Vagina (tissue), 2 donors: ENCODE data around the gene TMEM134. TPM values are rescaled to one million over a fixed set of nuclear protein-coding genes. Genes with fewer than 3 reads are reported as not detected.
"Not testable (repeated sequence)": the region's sequence is repeated elsewhere in the genome, so short reads cannot be mapped to it uniquely, and the experiment has no call there.

Source experiments
- DNase-seq, 2 donors: peaks; one replicate each; pipeline ENCODE4 v3.0.0-alpha.2; 2017; ENCODE audit errors: extremely low spot score in 2 of 2
- H3K27ac ChIP-seq: fragments of 200-600 bp; sonication (generic); one replicate; pipeline ENCODE4 v1.5.1; 2019
- H3K27me3 ChIP-seq: fragments of 200-600 bp; sonication (generic); one replicate; pipeline ENCODE4 v1.5.1; 2019
- H3K36me3 ChIP-seq, 2 donors: fragments of 200-600 bp; sonication (generic); one replicate each; pipeline ENCODE4 v1.5.1; 2017 to 2019
- H3K4me1 ChIP-seq: fragments of 200-600 bp; sonication (generic); one replicate; pipeline ENCODE4 v1.5.1; 2019
- H3K4me3 ChIP-seq, 2 donors: fragments of 200-600 bp; sonication (generic); 1 replicate in 1 of 2; 2 replicates in 1 of 2; pipeline ENCODE4 v1.5.1; 2016 to 2019
- H3K9me3 ChIP-seq: fragments of 200-600 bp; sonication (generic); one replicate; pipeline ENCODE4 v1.5.1; 2019
- CTCF ChIP-seq, 3 experiments: fragments of 450-650 bp in 2 of 3; fragments of 200-600 bp in 1 of 3; sonication (generic) in 1 of 3; IDR thresholded peaks; one replicate each; pipeline ENCODE4 v1.5.1; 2017 to 2019; ENCODE audit warnings: antibody characterized with exemption in 3 of 3, mild to moderate bottlenecking in 2 of 3, moderate library complexity in 2 of 3
- POLR2A ChIP-seq, 2 donors: fragments of 450-650 bp; IDR thresholded peaks; one replicate each; pipeline ENCODE4 v1.6.1; 2017; ENCODE audit warnings: antibody characterized with exemption in 2 of 2, mild to moderate bottlenecking in 2 of 2, moderate library complexity in 2 of 2
- POLR2AphosphoS5 ChIP-seq, 2 donors: sonication (generic); formaldehyde crosslinking; IDR thresholded peaks; one replicate each; pipeline ENCODE4 v1.9.0; 2017; ENCODE audit warnings: antibody characterized with exemption in 2 of 2, mild to moderate bottlenecking in 2 of 2, low read depth in 1 of 2; ENCODE audit not compliant: insufficient read depth in 1 of 2
- intact Hi-C: fragments of 100-400 bp; cut with DNase I; formaldehyde crosslinking; loops from one replicate; pipeline ENCODE4 v1.15.1; 2023
- total RNA-seq: library from RNA; depleted of rRNA; stranded (reverse); fragments of >200 nt; gene quantifications from one replicate; pipeline ENCODE4 v1.2.3, GENCODE V29; 2016

The TMEM134 gene
- total RNA-seq: 88.6 TPM

GRCh38 chr11:67468759-67469507, at the start of gene TMEM134:
TMEM134 (minus strand) TSS chr11:67469251; CDS start chr11:67469192, 59 bp downstream.
- Histone ChIP-seq H3K9me3 (no peaks in the 10 kb centered on the region), H3K36me3 (no peaks in the 10 kb centered on the region), H3K27me3 (no peaks in the 10 kb centered on the region), H3K4me3 (peak within 1 kb of the TSS; percentile 67 to 87), H3K27ac (peak within 1 kb of the TSS; percentile 78), H3K4me1 (peaks cover 50% of the 10 kb centered on the region)
- no peak for DNase-seq
- peak in 1 of 3 experiments; percentile 34 for TF ChIP-seq CTCF (IDR thresholded peaks at IDR 0.05)
- peak; percentile 51 to 91 for TF ChIP-seq POLR2AphosphoS5 (IDR thresholded peaks at IDR 0.05; ENCODE audit: insufficient read depth in 1 of 2, low read depth in 1 of 2)
- peak in 1 of 2 donors; percentile 52 for TF ChIP-seq POLR2A (IDR thresholded peaks at IDR 0.05)
- intact Hi-C loops: loop anchor here (5.0 to 10.0 kb wide), 2 partner anchors 47 to 64 kb away; partner anchors contain the start of genes PPP1CA and TBC1D10C

- H3K27me3 ChIP-seq: no peaks in the 10 kb centered on the region
- H3K27ac ChIP-seq: no peak overlapping the region
- intact Hi-C loops: no loop called here
- H3K4me3 ChIP-seq: no peak overlapping the region
- no peaks in the 10 kb centered on the region for H3K36me3 ChIP-seq
- H3K4me1 ChIP-seq: no peaks in the 10 kb centered on the region
- no peaks in the 10 kb centered on the region for H3K9me3 ChIP-seq
- DNase-seq: no peak
- TF ChIP-seq POLR2A (IDR thresholded peaks at IDR 0.05): no peak
- TF ChIP-seq CTCF (IDR thresholded peaks at IDR 0.05): no peak
- no peak for TF ChIP-seq POLR2AphosphoS5 (IDR thresholded peaks at IDR 0.05; ENCODE audit: insufficient read depth in 1 of 2, low read depth in 1 of 2)
These were observed 48.9 kb upstream of the TMEM134 start for GRCh38 chr11:67517784-67518552.

GRCh38 chr11:67516806-67517205, 47.8 kb upstream of the TMEM134 start:
- intact Hi-C loops: no loop called here
- no peaks in the 10 kb centered on the region for H3K9me3 ChIP-seq
- no peaks in the 10 kb centered on the region for H3K36me3 ChIP-seq
- no peak overlapping the region for H3K4me3 ChIP-seq
- no peaks in the 10 kb centered on the region for H3K4me1 ChIP-seq
- TF ChIP-seq POLR2A (IDR thresholded peaks at IDR 0.05): no peak
- no peak for TF ChIP-seq CTCF (IDR thresholded peaks at IDR 0.05)
- no peak for TF ChIP-seq POLR2AphosphoS5 (IDR thresholded peaks at IDR 0.05; ENCODE audit: insufficient read depth in 1 of 2, low read depth in 1 of 2)
- DNase-seq: no peak
- no peaks in the 10 kb centered on the region for H3K27me3 ChIP-seq
- no peak overlapping the region for H3K27ac ChIP-seq

GRCh38 chr11:67514116-67514515, 45.1 kb upstream of the TMEM134 start:
- Histone ChIP-seq H3K27me3 (no peaks in the 10 kb centered on the region), H3K4me1 (no peaks in the 10 kb centered on the region), H3K9me3 (no peaks in the 10 kb centered on the region), H3K27ac (no peak overlapping the region), H3K36me3 (no peaks in the 10 kb centered on the region), H3K4me3 (no peak overlapping the region)
- intact Hi-C loops: no loop called here
- TF ChIP-seq CTCF (IDR thresholded peaks at IDR 0.05) (no peak), POLR2AphosphoS5 (IDR thresholded peaks at IDR 0.05; ENCODE audit: insufficient read depth in 1 of 2, low read depth in 1 of 2) (no peak), POLR2A (IDR thresholded peaks at IDR 0.05) (no peak)
- DNase-seq: no peak

- intact Hi-C loops, H3K27ac ChIP-seq, H3K4me3 ChIP-seq, H3K27me3 ChIP-seq, DNase-seq, H3K9me3 ChIP-seq, H3K36me3 ChIP-seq: not testable (repeated sequence)
- H3K4me1 ChIP-seq: peaks cover 16% of the 10 kb centered on the region
These were observed 42.5 kb upstream of the TMEM134 start for GRCh38 chr11:67511558-67511957.
